Stimulated activated CD8-positive, alpha-beta memory T cell treated with anti-CD3 and anti-CD28 coated beads, Interleukin-4, amount 100 ng/mL, for 24 hours (primary cell): ENCODE data around the gene OPHN1.

Experiments used
- DNase-seq: peaks from one replicate; pipeline ENCODE4 v3.0.0-alpha.2; 2020; ENCODE audit warnings: low read depth

OPHN1 gene

GRCh38 chrX:68433155-68433980 lies at the start of gene OPHN1:
Gene OPHN1, minus strand, starts transcription at chrX:68433495. Its CDS starts 475 bp downstream, at chrX:68433020.
- no peak for DNase-seq

GRCh38 chrX:68480969-68481368 lies 47.7 kb upstream of the OPHN1 start:
- no peak for DNase-seq

GRCh38 chrX:68464796-68465195 lies 31.5 kb upstream of the OPHN1 start:
- no peak for DNase-seq

- DNase-seq: no peak
These were observed 30.6 kb upstream of the OPHN1 start for GRCh38 chrX:68463880-68464279.

- no peak for DNase-seq
These were observed 29.4 kb upstream of the OPHN1 start for GRCh38 chrX:68462653-68463052.

- no peak for DNase-seq
These were observed 28.9 kb upstream of the OPHN1 start for GRCh38 chrX:68462197-68462596.

GRCh38 chrX:68461576-68461975 lies 28.3 kb upstream of the OPHN1 start:
- DNase-seq: no peak

- no peak for DNase-seq
These were observed 27.8 kb upstream of the OPHN1 start for GRCh38 chrX:68461093-68461492.

- DNase-seq: no peak
These were observed 21.8 kb upstream of the OPHN1 start for GRCh38 chrX:68455151-68455510.

- no peak for DNase-seq
These were observed 21.3 kb upstream of the OPHN1 start for GRCh38 chrX:68454476-68455150.

GRCh38 chrX:68451720-68452119 lies 18.4 kb upstream of the OPHN1 start:
- DNase-seq: no peak

GRCh38 chrX:68443155-68443868 lies 10.0 kb upstream of the OPHN1 start:
- DNase-seq: no peak

- no peak for DNase-seq
These were observed 7.6 kb upstream of the OPHN1 start for GRCh38 chrX:68440940-68441339.

GRCh38 chrX:68440442-68440841 lies 7.1 kb upstream of the OPHN1 start:
- DNase-seq: no peak

GRCh38 chrX:68439341-68439740 lies 6.0 kb upstream of the OPHN1 start:
- DNase-seq: no peak

GRCh38 chrX:68438575-68438974 lies 5.3 kb upstream of the OPHN1 start:
- no peak for DNase-seq

- DNase-seq: no peak
These were observed 645 bp upstream of the OPHN1 start for GRCh38 chrX:68433981-68434299.

GRCh38 chrX:68432648-68433047 lies 647 bp downstream of the OPHN1 start:
- DNase-seq: no peak

- DNase-seq: no peak
These were observed 1.5 kb downstream of the OPHN1 start for GRCh38 chrX:68431836-68432235.

GRCh38 chrX:68429216-68429615 lies 4.1 kb downstream of the OPHN1 start:
- no peak for DNase-seq

GRCh38 chrX:68428431-68428830 lies 4.9 kb downstream of the OPHN1 start:
- no peak for DNase-seq

GRCh38 chrX:68424719-68425118 lies 8.6 kb downstream of the OPHN1 start:
- no peak for DNase-seq

GRCh38 chrX:68422478-68422877 lies 10.8 kb downstream of the OPHN1 start:
- no peak for DNase-seq
